ENCODE measurements around the gene TRPM3. TPM values are rescaled to one million over a fixed set of nuclear protein-coding genes. Genes with fewer than 3 reads are reported as not detected.

Gene TRPM3
- total and polyA plus RNA-seq, 2 of the 13 experiments (the other 11 are each of a cell fraction or from before 2014, with no cell fraction given): not detected

DNA sequence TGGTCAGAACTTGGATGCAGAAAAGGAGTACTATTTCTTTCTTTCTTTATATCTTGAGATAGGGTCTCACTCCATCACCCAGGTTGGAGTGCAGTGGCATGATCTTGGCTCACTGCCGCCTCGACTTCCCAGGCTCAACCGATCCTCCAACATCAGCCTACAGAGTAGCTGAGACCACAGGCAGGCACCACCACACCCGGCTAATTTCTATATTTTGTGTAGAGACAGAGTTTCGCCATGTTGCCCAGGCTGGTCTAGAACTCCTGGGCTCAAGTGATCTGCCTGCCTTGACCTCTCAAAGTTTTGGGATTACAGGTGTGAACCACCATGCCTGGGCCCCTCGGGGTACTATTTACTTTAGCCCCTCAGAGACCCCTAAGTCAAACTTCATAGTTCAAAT lies 323.4 kb downstream of the TRPM3 start (continued):
- TF ChIP-seq POGZ (CRISPR knock-in tag; IDR thresholded peaks at IDR 0.05) (no peak), ZNF274 (CRISPR knock-in tag; IDR thresholded peaks at IDR 0.05) (no peak), LCORL (IDR thresholded peaks at IDR 0.05) (no peak), LCORL (CRISPR knock-in tag; IDR thresholded peaks at IDR 0.05) (no peak), CENPX (CRISPR knock-in tag; IDR thresholded peaks at IDR 0.05) (no peak)
- TF ChIP-seq, protein P1, sequence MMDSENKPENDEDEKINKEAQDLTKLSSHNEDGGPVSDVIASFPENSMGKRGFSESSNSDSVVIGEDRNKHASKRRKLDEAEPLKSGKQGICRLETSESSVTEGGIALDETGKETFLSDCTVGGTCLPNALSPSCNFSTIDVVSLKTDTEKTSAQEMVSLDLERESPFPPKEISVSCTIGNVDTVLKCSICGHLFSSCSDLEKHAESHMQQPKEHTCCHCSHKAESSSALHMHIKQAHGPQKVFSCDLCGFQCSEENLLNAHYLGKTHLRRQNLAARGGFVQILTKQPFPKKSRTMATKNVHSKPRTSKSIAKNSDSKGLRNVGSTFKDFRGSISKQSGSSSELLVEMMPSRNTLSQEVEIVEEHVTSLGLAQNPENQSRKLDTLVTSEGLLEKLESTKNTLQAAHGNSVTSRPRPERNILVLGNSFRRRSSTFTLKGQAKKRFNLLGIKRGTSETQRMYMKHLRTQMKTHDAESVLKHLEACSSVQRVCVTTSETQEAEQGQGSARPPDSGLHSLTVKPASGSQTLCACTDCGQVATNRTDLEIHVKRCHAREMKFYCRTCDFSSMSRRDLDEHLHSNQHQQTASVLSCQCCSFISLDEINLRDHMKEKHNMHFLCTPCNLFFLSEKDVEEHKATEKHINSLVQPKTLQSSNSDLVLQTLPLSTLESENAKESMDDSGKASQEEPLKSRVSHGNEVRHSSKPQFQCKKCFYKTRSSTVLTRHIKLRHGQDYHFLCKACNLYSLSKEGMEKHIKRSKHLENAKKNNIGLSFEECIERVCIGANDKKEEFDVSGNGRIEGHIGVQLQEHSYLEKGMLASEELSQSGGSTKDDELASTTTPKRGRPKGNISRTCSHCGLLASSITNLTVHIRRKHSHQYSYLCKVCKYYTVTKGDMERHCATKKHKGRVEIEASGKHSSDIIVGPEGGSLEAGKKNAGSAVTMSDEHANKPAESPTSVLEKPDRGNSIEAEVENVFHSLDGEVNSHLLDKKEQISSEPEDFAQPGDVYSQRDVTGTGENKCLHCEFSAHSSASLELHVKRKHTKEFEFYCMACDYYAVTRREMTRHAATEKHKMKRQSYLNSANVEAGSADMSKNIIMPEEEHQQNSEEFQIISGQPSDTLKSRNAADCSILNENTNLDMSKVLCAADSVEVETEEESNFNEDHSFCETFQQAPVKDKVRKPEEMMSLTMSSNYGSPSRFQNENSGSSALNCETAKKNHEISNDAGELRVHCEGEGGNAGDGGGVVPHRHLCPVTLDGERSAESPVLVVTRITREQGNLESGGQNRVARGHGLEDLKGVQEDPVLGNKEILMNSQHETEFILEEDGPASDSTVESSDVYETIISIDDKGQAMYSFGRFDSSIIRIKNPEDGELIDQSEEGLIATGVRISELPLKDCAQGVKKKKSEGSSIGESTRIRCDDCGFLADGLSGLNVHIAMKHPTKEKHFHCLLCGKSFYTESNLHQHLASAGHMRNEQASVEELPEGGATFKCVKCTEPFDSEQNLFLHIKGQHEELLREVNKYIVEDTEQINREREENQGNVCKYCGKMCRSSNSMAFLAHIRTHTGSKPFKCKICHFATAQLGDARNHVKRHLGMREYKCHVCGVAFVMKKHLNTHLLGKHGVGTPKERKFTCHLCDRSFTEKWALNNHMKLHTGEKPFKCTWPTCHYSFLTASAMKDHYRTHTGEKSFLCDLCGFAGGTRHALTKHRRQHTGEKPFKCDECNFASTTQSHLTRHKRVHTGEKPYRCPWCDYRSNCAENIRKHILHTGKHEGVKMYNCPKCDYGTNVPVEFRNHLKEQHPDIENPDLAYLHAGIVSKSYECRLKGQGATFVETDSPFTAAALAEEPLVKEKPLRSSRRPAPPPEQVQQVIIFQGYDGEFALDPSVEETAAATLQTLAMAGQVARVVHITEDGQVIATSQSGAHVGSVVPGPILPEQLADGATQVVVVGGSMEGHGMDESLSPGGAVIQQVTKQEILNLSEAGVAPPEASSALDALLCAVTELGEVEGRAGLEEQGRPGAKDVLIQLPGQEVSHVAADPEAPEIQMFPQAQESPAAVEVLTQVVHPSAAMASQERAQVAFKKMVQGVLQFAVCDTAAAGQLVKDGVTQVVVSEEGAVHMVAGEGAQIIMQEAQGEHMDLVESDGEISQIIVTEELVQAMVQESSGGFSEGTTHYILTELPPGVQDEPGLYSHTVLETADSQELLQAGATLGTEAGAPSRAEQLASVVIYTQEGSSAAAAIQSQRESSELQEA (CRISPR knock-in tag; IDR thresholded peaks at IDR 0.05; ENCODE audit: not compliant biosample characterization): no peak
- TF ChIP-seq, protein P2, sequence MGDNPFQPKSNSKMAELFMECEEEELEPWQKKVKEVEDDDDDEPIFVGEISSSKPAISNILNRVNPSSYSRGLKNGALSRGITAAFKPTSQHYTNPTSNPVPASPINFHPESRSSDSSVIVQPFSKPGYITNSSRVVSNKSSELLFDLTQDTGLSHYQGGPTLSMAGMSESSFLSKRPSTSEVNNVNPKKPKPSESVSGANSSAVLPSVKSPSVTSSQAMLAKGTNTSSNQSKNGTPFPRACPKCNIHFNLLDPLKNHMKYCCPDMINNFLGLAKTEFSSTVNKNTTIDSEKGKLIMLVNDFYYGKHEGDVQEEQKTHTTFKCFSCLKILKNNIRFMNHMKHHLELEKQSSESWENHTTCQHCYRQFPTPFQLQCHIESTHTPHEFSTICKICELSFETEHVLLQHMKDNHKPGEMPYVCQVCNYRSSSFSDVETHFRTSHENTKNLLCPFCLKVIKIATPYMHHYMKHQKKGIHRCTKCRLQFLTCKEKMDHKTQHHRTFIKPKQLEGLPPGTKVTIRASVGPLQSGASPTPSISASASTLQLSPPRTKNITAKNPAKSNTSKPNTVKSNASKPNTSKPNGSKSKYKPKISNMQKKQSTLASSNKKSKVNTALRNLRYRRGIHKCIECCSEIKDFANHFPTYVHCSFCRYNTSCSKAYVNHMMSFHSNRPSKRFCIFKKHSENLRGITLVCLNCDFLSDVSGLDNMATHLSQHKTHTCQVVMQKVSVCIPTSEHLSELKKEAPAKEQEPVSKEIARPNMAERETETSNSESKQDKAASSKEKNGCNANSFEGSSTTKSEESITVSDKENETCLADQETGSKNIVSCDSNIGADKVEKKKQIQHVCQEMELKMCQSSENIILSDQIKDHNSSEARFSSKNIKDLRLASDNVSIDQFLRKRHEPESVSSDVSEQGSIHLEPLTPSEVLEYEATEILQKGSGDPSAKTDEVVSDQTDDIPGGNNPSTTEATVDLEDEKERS (CRISPR knock-in tag; IDR thresholded peaks at IDR 0.05): no peak

All from HepG2 (cell line).